HepG2 (cell line): ENCODE data around the gene PEAK1. TPM values are rescaled to one million over a fixed set of nuclear protein-coding genes. Genes with fewer than 3 reads are reported as not detected.

Source experiments
- ATAC-seq: fragments of 200-7000 bp; cut with Tn5 transposase; 3 replicates; pipeline ENCODE4 v1.9.1; 2020; ENCODE audit warnings: mild to moderate bottlenecking, moderate library complexity
- BruUV-seq: library from RNA; stranded (reverse); fragments of 400-500 nt; replicated peaks from 2 replicates; lab custom pipeline; 2021; lab: Mats Ljungman, UMichigan
- CTCF ChIA-PET: fragments of 300-600 bp; formaldehyde crosslinking; extraction: SDS; loops from one replicate; lab custom pipeline; 2021; ENCODE audit warnings: low total read pairs, inconsistent platforms, low intra/inter-chr PET ratio; lab: Yijun Ruan, JAX
- POLR2A ChIA-PET: fragments of 350-600 bp; sonication (Branson Sonifier 250); formaldehyde crosslinking; loops from one replicate; lab custom pipeline; 2020; ENCODE audit warnings: antibody characterized with exemption, inconsistent platforms; lab: Yijun Ruan, JAX
- DNase-seq: peaks from one replicate; pipeline ENCODE4 v3.0.0-alpha.2; 2015; ENCODE audit warnings: low spot score
- FAIRE-seq: peaks from 3 replicates; lab custom pipeline; 2011; peaks lifted over from hg19 to GRCh38; lab: Jason Lieb, UNC
- H2AFZ ChIP-seq: one replicate; pipeline ENCODE4 v1.6.1; 2011; ENCODE audit warnings: low read length, inconsistent platforms
- H3K27ac ChIP-seq: fragments of 300-600 bp; 3 replicates; pipeline ENCODE4 v1.8.0; 2011; ENCODE audit warnings: mixed run types, mild to moderate bottlenecking, mixed read lengths, low read length, inconsistent platforms; ENCODE audit not compliant: insufficient read depth; ENCODE audit errors: extremely low read length
- H3K27me3 ChIP-seq, 2 experiments: fragments of 200-600 bp in 1 of 2; 2 replicates in 1 of 2; 3 replicates in 1 of 2; pipeline versions ENCODE4 v1.6.0 to v1.8.0; 2011; ENCODE audit warnings: low read length in 2 of 2, mild to moderate bottlenecking in 2 of 2, moderate library complexity in 2 of 2, inconsistent platforms in 1 of 2; ENCODE audit not compliant: insufficient read depth in 2 of 2, control insufficient read depth in 1 of 2
- H3K36me3 ChIP-seq, 2 experiments: fragments of 200-600 bp in 1 of 2; replicated peaks in 1 of 2; 2 replicates in 1 of 2; 3 replicates in 1 of 2; pipeline versions ENCODE4 v1.5.1 to v1.8.0; 2011; ENCODE audit warnings: low read length in 2 of 2, inconsistent platforms in 1 of 2; ENCODE audit not compliant: insufficient read depth in 2 of 2, control insufficient read depth in 1 of 2
- H3K4me1 ChIP-seq: 2 replicates; pipeline ENCODE4 v1.5.1; 2012; ENCODE audit warnings: low read length, inconsistent platforms; ENCODE audit not compliant: insufficient read depth
- H3K4me2 ChIP-seq: 2 replicates; pipeline ENCODE4 v1.6.0; 2011; ENCODE audit warnings: low read depth, low read length, inconsistent platforms
- H3K4me3 ChIP-seq, 3 experiments: fragments of 200-600 bp in 1 of 3; sonication (generic), shearing (Covaris generic) in 1 of 3; replicated peaks in 1 of 3; 2 replicates each; pipeline ENCODE4 v1.5.1; 2011 to 2016; ENCODE audit warnings: low read length in 3 of 3, inconsistent platforms in 2 of 3, low read depth in 2 of 3, mild to moderate bottlenecking in 2 of 3, control low read depth in 1 of 3, mixed read lengths in 1 of 3; ENCODE audit not compliant: insufficient read depth in 1 of 3
- H3K79me2 ChIP-seq: one replicate; pipeline ENCODE4 v1.6.1; 2011; ENCODE audit warnings: low read length, inconsistent platforms; ENCODE audit not compliant: insufficient read depth
- H3K9ac ChIP-seq: 2 replicates; pipeline ENCODE4 v1.6.0; 2011; ENCODE audit warnings: mild to moderate bottlenecking, low read depth, low read length, inconsistent platforms; ENCODE audit not compliant: insufficient read depth
- H3K9me3 ChIP-seq: 2 replicates; pipeline ENCODE4 v1.5.1; 2012; ENCODE audit warnings: mild to moderate bottlenecking, low read length
- H4K20me1 ChIP-seq: 2 replicates; pipeline ENCODE4 v1.6.0; 2011; ENCODE audit warnings: inconsistent platforms, mild to moderate bottlenecking, low read length, moderate library complexity; ENCODE audit not compliant: insufficient read depth
- DR1 ChIP-seq: sonication (generic); formaldehyde crosslinking; IDR thresholded peaks from 2 replicates; pipeline ENCODE4 v1.8.0; 2021; ENCODE audit warnings: mild to moderate bottlenecking, missing genetic modification reagents, inconsistent platforms
- FOXK2 ChIP-seq: fragments of 450-650 bp; IDR thresholded peaks from 2 replicates; pipeline ENCODE4 v1.6.1; 2016
- ZNF296 ChIP-seq: sonication (generic); formaldehyde crosslinking; conservative IDR thresholded peaks from 2 replicates; pipeline ENCODE4 v1.5.0; 2020; ENCODE audit warnings: mild to moderate bottlenecking, missing genetic modification reagents
- ZNF446 ChIP-seq: sonication (generic); formaldehyde crosslinking; IDR thresholded peaks from 2 replicates; pipeline ENCODE4 v1.5.0; 2020; ENCODE audit warnings: mild to moderate bottlenecking, missing genetic modification reagents
- WGBS: methylation state at CpG from one replicate; pipeline ENCODE4 v1.1.6; 2017; ENCODE audit warnings: low lambda C conversion rate; 5-methylcytosine and 5-hydroxymethylcytosine counted together
- in situ Hi-C: cut with HindIII; loops from 2 replicates; pipeline ENCODE4 v1.10.0; 2017; ENCODE audit warnings: low pct_unique_long_range_greater_than_20kb; ENCODE audit not compliant: extremely low pct_ligation_motif_present
- intact Hi-C: fragments of 100-400 bp; cut with micrococcal nuclease; formaldehyde crosslinking; loops from one replicate; pipeline ENCODE4 v1.10.0; 2022; ENCODE audit not compliant: unreplicated experiment
- polyA plus RNA-seq, 8 experiments: library from polyadenylated mRNA; depleted of rRNA in 3 of 8; stranded (reverse) in 7 of 8; unstranded in 1 of 8; fragments of >200 nt; fragmentation: Illumina TruSeq in 4 of 8; extraction: Trizol in 4 of 8; gene quantifications; 2 replicates each; pipeline versions ENCODE4 v1.2.1 to v1.2.3, GENCODE V29; 2011 to 2016; ENCODE audit warnings: low read depth in 4 of 8, missing spikeins in 1 of 8, mixed read lengths in 1 of 8; ENCODE audit not compliant: insufficient read depth in 1 of 8
- total RNA-seq, 5 experiments: library from RNA; depleted of rRNA; stranded (reverse); fragments of >200 nt; fragmentation: Illumina TruSeq; extraction: Trizol; gene quantifications; 2 replicates each; pipeline ENCODE4 v1.2.3, GENCODE V29; 2016; ENCODE audit warnings: low read depth in 1 of 5
- TF ChIP-seq, protein P1 (sequence below): sonication (generic); formaldehyde crosslinking; IDR thresholded peaks from 2 replicates; pipeline ENCODE4 v1.4.0; 2020; ENCODE audit warnings: missing genetic modification reagents

Gene PEAK1
- total and polyA plus RNA-seq, 2 of the 13 experiments (the other 11 are each of a cell fraction or from before 2014, with no cell fraction given), result 6.0 to 6.6 TPM

DNA sequence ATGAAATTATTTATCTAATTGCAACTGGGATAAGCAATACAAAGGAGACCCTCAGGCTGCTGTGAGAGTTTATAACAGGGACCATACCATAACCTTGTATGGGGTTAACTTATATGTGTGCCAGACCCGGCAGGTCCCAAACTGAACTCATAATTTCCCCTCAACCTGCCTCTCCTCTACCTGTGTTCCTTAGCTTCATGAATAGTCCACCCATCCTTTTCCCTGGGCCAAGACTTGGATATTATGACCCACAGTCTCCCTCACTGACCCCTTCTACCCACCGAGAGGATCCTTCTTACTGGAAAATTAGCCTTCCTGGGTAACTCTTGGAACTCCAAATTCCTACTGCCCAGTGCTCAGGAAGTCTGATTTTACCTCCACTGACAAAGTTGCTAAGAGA lies 345.6 kb downstream of the PEAK1 start:
- Histone ChIP-seq H3K4me1 (peaks cover 14% of the 10 kb centered on the region), H3K79me2 (peaks cover 11% of the 10 kb centered on the region), H4K20me1 (no peaks in the 10 kb centered on the region), H3K27ac (no peak overlapping the region), H2AFZ (no peak overlapping the region), H3K27me3 (peaks cover 0 to 29% of the 10 kb centered on the region in 2 experiments; a peak in 3 of 5 replicates), H3K9me3 (no peaks in the 10 kb centered on the region), H3K4me2 (no peak overlapping the region), H3K4me3 (no peak overlapping the region), H3K9ac (no peak overlapping the region), H3K36me3 (no peaks in the 10 kb centered on the region; a peak in 1 of 5 replicates)
- TF ChIP-seq ZNF296 (no peak), DR1 (CRISPR knock-in tag) (no peak), ZNF446 (CRISPR knock-in tag) (no peak), FOXK2 (no peak)
- TF ChIP-seq, protein P1, sequence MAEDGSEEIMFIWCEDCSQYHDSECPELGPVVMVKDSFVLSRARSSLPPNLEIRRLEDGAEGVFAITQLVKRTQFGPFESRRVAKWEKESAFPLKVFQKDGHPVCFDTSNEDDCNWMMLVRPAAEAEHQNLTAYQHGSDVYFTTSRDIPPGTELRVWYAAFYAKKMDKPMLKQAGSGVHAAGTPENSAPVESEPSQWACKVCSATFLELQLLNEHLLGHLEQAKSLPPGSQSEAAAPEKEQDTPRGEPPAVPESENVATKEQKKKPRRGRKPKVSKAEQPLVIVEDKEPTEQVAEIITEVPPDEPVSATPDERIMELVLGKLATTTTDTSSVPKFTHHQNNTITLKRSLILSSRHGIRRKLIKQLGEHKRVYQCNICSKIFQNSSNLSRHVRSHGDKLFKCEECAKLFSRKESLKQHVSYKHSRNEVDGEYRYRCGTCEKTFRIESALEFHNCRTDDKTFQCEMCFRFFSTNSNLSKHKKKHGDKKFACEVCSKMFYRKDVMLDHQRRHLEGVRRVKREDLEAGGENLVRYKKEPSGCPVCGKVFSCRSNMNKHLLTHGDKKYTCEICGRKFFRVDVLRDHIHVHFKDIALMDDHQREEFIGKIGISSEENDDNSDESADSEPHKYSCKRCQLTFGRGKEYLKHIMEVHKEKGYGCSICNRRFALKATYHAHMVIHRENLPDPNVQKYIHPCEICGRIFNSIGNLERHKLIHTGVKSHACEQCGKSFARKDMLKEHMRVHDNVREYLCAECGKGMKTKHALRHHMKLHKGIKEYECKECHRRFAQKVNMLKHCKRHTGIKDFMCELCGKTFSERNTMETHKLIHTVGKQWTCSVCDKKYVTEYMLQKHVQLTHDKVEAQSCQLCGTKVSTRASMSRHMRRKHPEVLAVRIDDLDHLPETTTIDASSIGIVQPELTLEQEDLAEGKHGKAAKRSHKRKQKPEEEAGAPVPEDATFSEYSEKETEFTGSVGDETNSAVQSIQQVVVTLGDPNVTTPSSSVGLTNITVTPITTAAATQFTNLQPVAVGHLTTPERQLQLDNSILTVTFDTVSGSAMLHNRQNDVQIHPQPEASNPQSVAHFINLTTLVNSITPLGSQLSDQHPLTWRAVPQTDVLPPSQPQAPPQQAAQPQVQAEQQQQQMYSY (CRISPR knock-in tag), result no peak
- FAIRE-seq (no peak), DNase-seq (no peak), ATAC-seq (no peak)
- intact Hi-C loops, result no loop called here
- in situ Hi-C loops, result no loop called here
- CTCF ChIA-PET, result no interaction called here
- no TSS peak for BruUV-seq
- WGBS, result 62% methylated on average over 2 of the region's 2 CpGs
- POLR2A ChIA-PET, result interaction anchor here (0.6 kb wide), 1 partner anchor 11 kb away, joined by 3 read pairs; no protein-coding TSS in a partner anchor
